ENCODE results near the gene WASF1.
A peak's percentile ranks its signal among the peaks of the same experiment; 100 is the strongest.

The WASF1 gene

DNA sequence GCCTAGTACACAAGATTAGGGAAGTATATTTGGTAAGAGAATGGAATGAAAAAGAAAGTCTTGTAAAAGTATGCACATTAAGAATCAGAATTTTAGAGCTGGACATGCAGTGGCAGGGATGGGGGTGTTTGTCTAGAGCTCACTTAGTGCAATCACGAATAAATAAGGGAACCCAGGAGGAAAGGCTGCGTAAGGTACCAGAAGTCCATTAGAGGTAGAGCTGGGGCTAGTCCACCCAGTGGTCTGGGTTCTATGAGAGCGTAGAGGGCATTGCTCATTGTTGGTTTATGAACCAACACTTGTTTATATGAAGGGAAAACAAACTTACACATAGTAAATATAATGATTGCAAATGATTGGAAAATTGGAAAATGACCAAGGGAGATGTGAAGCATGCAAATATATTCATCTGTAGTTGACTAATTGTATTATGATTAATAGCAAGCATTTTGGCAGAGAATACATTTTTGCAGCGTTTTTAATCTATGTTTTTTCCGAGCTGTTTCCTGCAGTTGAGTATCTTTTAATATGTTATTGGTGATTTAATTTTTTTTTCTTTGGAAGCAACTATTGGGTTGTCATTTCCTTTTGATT is 3.9 kb upstream of the WASF1 start:
- Histone ChIP-seq H3K36me3 (ENCODE audit: insufficient read depth, low read length) (peaks cover 18% of the 10 kb centered on the region; the same call in 1 of the 2 replicates), H3K9ac (ENCODE audit: insufficient read length) (peak overlapping the region; percentile 90), H3K9me3 (ENCODE audit: low read depth, low read length) (0 out of 2 replicates have a peak, but pooled peaks cover 3% of the 10 kb centered on the region), H3K4me3 (peak overlapping the region; percentile 99), H3K27ac (peak overlapping the region; percentile 94)
- DNase-seq (ENCODE audit: low read depth, low spot score), result no peak
- no peak for TF ChIP-seq FOXP2 (optimal IDR thresholded peaks at IDR 0.05; ENCODE audit: control extremely low read depth, extremely low read length, insufficient read depth)
- no peak for TF ChIP-seq POLR2AphosphoS5 (IDR thresholded peaks at IDR 0.05; ENCODE audit: borderline replicate concordance, low read depth, low read length)
- TF ChIP-seq EZH2 (IDR thresholded peaks at IDR 0.05), result no peak

- no peak for DNase-seq (ENCODE audit: low read depth, low spot score)
- H3K36me3 ChIP-seq (ENCODE audit: insufficient read depth, low read length), result no peaks in the 10 kb centered on the region; the same call in 1 of the 2 replicates
- H3K9me3 ChIP-seq (ENCODE audit: low read depth, low read length), result no peaks in the 10 kb centered on the region
- H3K9ac ChIP-seq (ENCODE audit: insufficient read length), result peak overlapping the region; percentile 90
- H3K27ac ChIP-seq, result peak overlapping the region; percentile 94
- TF ChIP-seq EZH2 (IDR thresholded peaks at IDR 0.05) (no peak), FOXP2 (optimal IDR thresholded peaks at IDR 0.05; ENCODE audit: control extremely low read depth, extremely low read length, insufficient read depth) (no peak), POLR2AphosphoS5 (IDR thresholded peaks at IDR 0.05; ENCODE audit: borderline replicate concordance, low read depth, low read length) (no peak)
- H3K4me3 ChIP-seq, result peak overlapping the region; percentile 99
Observed at GRCh38 chr6:110181131-110182030, 1.9 kb upstream of the WASF1 start.

DNA sequence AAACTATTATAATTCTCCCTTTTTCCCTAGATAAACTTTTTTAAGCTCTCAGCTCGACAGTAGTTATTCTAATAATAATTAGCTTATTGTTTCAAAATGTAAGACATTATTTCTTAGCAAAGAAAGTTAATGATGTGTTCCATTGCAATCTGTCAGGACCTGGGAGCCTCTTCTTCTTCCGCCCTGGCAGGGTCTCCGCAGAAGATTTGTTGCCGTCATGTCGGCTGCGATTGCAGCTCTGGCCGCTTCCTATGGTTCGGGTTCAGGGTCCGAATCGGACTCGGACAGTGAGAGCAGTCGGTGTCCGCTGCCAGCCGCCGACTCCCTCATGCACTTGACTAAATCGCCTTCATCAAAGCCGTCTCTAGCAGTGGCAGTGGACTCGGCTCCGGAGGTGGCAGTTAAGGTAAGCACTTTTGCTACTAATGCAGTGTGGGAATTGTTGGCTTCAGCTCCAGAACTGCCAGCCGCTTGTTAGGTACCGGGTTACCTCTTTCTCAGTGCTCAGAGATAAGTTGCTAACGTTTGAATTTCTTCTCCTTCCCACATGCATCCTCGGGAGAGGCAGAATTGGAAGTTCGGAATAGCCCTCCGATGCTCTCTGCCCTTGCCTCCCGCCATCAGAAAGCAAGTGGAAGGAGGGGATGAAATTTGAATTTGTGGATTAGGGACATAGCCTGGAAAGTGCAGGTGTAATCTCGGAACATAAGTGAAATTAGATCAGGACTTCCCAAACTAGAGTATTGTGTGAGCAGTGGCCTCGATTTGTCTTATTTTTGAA is 948 bp upstream of the WASF1 start, which contains the start of gene CDC40:
Gene CDC40 (plus strand): TSS at position 200 of the 781 bp plus-strand sequence. CDS start 18 bp downstream, at position 218.
- H3K9ac ChIP-seq (ENCODE audit: insufficient read length), result peak within 1 kb of the TSS; percentile 97
- no peak for DNase-seq (ENCODE audit: low read depth, low spot score)
- no peaks in the 10 kb centered on the region for H3K9me3 ChIP-seq (ENCODE audit: low read depth, low read length)
- H3K36me3 ChIP-seq (ENCODE audit: insufficient read depth, low read length), result peaks cover 5% of the 10 kb centered on the region
- H3K27ac ChIP-seq, result peak within 1 kb of the TSS; percentile 97
- TF ChIP-seq FOXP2 (optimal IDR thresholded peaks at IDR 0.05; ENCODE audit: control extremely low read depth, extremely low read length, insufficient read depth) (no peak), POLR2AphosphoS5 (IDR thresholded peaks at IDR 0.05; ENCODE audit: borderline replicate concordance, low read depth, low read length) (peak; percentile 73)
- H3K4me3 ChIP-seq, result peak within 1 kb of the TSS; percentile 99

DNA sequence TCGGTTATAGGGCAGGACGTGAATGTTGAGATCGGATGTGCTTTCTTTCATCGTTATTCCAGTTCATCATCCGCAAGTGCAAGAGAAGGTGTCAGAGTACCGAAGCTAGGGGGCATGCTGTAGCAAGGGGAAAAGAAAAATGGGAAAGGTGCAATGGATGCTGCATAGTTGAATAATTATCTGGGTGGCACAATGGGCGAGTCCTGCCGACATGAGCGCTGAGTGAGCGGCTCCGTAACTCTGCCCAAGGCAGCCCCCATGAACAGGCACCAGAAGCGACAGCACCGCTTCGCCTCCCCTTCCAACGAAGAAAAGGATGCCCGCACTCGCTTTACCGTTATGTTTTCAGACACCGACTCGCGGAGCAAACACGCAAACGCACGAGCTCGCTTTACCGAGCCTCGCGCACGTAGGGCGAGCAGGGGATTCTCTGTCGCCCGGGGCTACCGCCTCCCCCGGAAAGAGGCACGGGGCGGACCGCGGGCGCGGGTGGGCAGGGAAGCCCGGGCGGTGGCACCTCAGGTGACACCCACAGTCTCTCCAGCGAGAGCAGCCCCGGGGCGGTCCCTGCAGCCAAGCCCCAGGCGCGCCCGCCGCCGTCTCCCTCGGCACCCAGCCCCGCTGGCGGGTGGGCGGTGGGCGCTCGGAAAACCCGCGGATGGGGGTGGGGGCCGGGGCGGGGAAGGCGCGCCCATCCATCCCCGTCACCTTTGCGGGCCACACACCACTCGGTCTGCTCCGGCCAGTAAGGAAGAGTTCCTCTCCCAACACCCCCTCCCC is 654 bp downstream of the WASF1 start:
- TF ChIP-seq POLR2AphosphoS5 (IDR thresholded peaks at IDR 0.05; ENCODE audit: borderline replicate concordance, low read depth, low read length) (peak; percentile 22; the same call in 1 of the 2 replicates), EZH2 (IDR thresholded peaks at IDR 0.05) (no peak), FOXP2 (optimal IDR thresholded peaks at IDR 0.05; ENCODE audit: control extremely low read depth, extremely low read length, insufficient read depth) (no peak)
- Histone ChIP-seq H3K9ac (ENCODE audit: insufficient read length) (peak overlapping the region; percentile 97), H3K9me3 (ENCODE audit: low read depth, low read length) (no peaks in the 10 kb centered on the region), H3K4me3 (peak overlapping the region; percentile 99), H3K27ac (peak overlapping the region; percentile 97), H3K36me3 (ENCODE audit: insufficient read depth, low read length) (peaks cover 21% of the 10 kb centered on the region)
- DNase-seq (ENCODE audit: low read depth, low spot score), result no peak

- Histone ChIP-seq H3K27ac (0 out of 2 replicates have a peak overlapping the region, but pooled peaks have one; percentile 3), H3K4me3 (no peak overlapping the region), H3K9ac (ENCODE audit: insufficient read length) (no peak overlapping the region), H3K9me3 (ENCODE audit: low read depth, low read length) (peaks cover 3% of the 10 kb centered on the region; the same call in 1 of the 2 replicates), H3K36me3 (ENCODE audit: insufficient read depth, low read length) (peaks cover 54% of the 10 kb centered on the region)
- DNase-seq (ENCODE audit: low read depth, low spot score), result no peak
- TF ChIP-seq POLR2AphosphoS5 (IDR thresholded peaks at IDR 0.05; ENCODE audit: borderline replicate concordance, low read depth, low read length) (no peak), FOXP2 (optimal IDR thresholded peaks at IDR 0.05; ENCODE audit: control extremely low read depth, extremely low read length, insufficient read depth) (no peak), EZH2 (IDR thresholded peaks at IDR 0.05) (no peak)
Observed at GRCh38 chr6:110173506-110174132, 5.9 kb downstream of the WASF1 start.

DNA sequence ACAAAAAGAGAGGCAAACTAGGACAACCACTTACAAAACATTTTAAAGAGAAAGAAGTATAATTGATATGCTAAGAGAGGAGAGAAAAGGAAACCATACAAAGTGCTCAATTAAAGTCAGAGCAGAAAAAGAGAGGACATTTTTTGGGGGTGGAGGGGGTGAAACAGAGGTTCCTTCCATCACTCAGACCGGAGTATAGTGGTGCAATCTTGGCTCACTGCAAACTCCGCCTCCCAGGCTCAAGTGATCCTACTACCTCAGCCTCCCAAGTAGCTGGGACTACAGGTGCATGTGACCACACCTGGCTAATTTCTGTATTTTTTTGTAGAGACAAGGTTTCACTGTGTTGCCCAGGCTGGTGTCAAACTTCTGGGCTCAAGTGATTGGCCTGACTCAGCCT is 9.4 kb downstream of the WASF1 start:
- Histone ChIP-seq H3K4me3 (no peak overlapping the region), H3K9ac (ENCODE audit: insufficient read length) (no peak overlapping the region), H3K27ac (no peak overlapping the region), H3K36me3 (ENCODE audit: insufficient read depth, low read length) (peaks cover 67% of the 10 kb centered on the region), H3K9me3 (ENCODE audit: low read depth, low read length) (peaks cover 5% of the 10 kb centered on the region)
- TF ChIP-seq FOXP2 (optimal IDR thresholded peaks at IDR 0.05; ENCODE audit: control extremely low read depth, extremely low read length, insufficient read depth), result no peak
- TF ChIP-seq EZH2 (IDR thresholded peaks at IDR 0.05), result no peak
- no peak for TF ChIP-seq POLR2AphosphoS5 (IDR thresholded peaks at IDR 0.05; ENCODE audit: borderline replicate concordance, low read depth, low read length)
- DNase-seq (ENCODE audit: low read depth, low spot score), result no peak

DNA sequence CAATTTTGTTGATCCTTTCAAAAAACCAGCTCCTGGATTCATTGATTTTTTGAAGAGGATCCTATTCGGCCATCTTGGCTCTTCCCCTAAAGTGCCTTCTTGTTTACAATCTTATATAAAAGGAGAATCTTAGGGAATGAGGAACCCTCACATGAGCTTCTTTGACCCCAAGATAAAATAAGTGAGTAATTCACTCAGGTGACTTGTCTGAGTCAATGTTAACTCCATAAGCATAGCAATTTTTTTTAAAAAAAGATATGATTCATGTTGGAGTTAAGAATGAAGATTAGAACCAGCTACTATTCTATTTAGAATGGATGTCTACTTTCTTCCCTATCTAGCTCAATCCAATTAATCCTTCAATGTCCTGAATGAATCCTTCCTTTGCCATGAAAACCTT is 21.0 kb downstream of the WASF1 start:
- peaks cover 65% of the 10 kb centered on the region for H3K36me3 ChIP-seq (ENCODE audit: insufficient read depth, low read length)
- TF ChIP-seq POLR2AphosphoS5 (IDR thresholded peaks at IDR 0.05; ENCODE audit: borderline replicate concordance, low read depth, low read length) (no peak), FOXP2 (optimal IDR thresholded peaks at IDR 0.05; ENCODE audit: control extremely low read depth, extremely low read length, insufficient read depth) (no peak), EZH2 (IDR thresholded peaks at IDR 0.05) (no peak)
- DNase-seq (ENCODE audit: low read depth, low spot score), result no peak
- no peak overlapping the region for H3K27ac ChIP-seq
- peaks cover 31% of the 10 kb centered on the region for H3K9me3 ChIP-seq (ENCODE audit: low read depth, low read length)
- no peak overlapping the region for H3K9ac ChIP-seq (ENCODE audit: insufficient read length)
- no peak overlapping the region for H3K4me3 ChIP-seq
